Measurements from ENCODE around the gene AGPAT1. TPM values are rescaled to one million over a fixed set of nuclear protein-coding genes. Genes with fewer than 3 reads are reported as not detected.

Gene AGPAT1
- polyA plus RNA-seq, 1 donor (not counting 4 experiments of a cell fraction or from before 2014, with no cell fraction given) = 46.4 TPM

GRCh38 chr6:32171234-32171633, 4.7 kb downstream of the AGPAT1 start:
- peaks cover 22% of the 10 kb centered on the region for H3K79me2 ChIP-seq (ENCODE audit: control insufficient read depth, insufficient read depth, low read length)
- H3K9ac ChIP-seq (ENCODE audit: control insufficient read depth, extremely low read depth, insufficient read depth, low read length) = no peak overlapping the region
- dilution Hi-C loops (cut with MboI; ENCODE audit: extremely low pct_ligation_motif_present, low sequenced_read_pairs) = no loop called here
- no peak for DNase-seq (ENCODE audit: low read depth, low spot score)
- H3K4me2 ChIP-seq (ENCODE audit: control insufficient read depth, extremely low read depth, insufficient read depth, low read depth, low read length) = no peak overlapping the region
- peaks cover 20 to 22% of the 10 kb centered on the region in 2 experiments for H3K36me3 ChIP-seq (ENCODE audit: control insufficient read depth in 2 of 2, extremely low read depth in 1 of 2, insufficient read depth in 2 of 2, low read length in 2 of 2)
- FAIRE-seq = no peak
- no peaks in the 10 kb centered on the region for H3K9me3 ChIP-seq (ENCODE audit: control insufficient read depth, low read depth, low read length)
- no peak overlapping the region for H2AFZ ChIP-seq (ENCODE audit: control insufficient read depth, low read length)
- no peak overlapping the region for H3K4me3 ChIP-seq (ENCODE audit: control insufficient read depth in 2 of 3, extremely low read depth in 1 of 3, insufficient read depth in 2 of 3, low read depth in 1 of 3, low read length in 3 of 3)
- no peaks in the 10 kb centered on the region for H4K20me1 ChIP-seq (ENCODE audit: control insufficient read depth, extremely low read depth, insufficient read depth, low read length)
- H3K4me1 ChIP-seq (ENCODE audit: control insufficient read depth, extremely low read depth, insufficient read depth, low read length) = peaks cover 30% of the 10 kb centered on the region
- no peaks in the 10 kb centered on the region for H3K27me3 ChIP-seq (ENCODE audit: control insufficient read depth, extremely low read depth, insufficient read depth, low read length)
- H3K27ac ChIP-seq (ENCODE audit: control insufficient read depth, insufficient read depth, low read length) = no peak overlapping the region
- no peaks in the 10 kb centered on the region for H3K9me1 ChIP-seq (ENCODE audit: control insufficient read depth, extremely low read depth, insufficient read depth, low read length)
- TF ChIP-seq EZH2 (IDR thresholded peaks at IDR 0.05; ENCODE audit: low read length) = no peak
- TF ChIP-seq CTCF (optimal IDR thresholded peaks at IDR 0.05 in 1 of 3, IDR thresholded peaks at IDR 0.05 in 1 of 3, conservative IDR thresholded peaks at IDR 0.05 in 1 of 3; ENCODE audit: extremely low read depth in 1 of 3, insufficient read depth in 2 of 3, low read length in 3 of 3) = no peak

DNA sequence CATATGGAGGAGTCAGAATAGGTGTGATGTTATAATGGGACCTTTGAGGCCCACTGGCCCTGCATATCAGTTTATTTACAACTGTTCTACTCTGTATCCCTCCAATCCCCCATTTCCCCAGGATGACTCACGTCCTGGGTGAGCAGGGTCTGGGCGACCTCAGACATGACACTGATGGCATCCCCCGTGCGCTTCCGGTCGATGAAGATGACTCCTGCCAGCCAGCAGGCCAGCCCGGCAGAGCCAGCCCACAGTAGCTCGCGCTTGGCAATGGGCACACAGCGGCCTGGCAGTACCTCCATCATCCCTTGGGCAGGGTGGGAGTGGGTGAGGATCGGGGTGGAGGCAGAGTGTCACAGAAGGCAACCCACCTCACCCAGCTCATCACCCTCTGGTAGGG, 5.6 kb downstream of the AGPAT1 start:
- Histone ChIP-seq H3K27ac (ENCODE audit: control insufficient read depth, insufficient read depth, low read length) (no peak overlapping the region), H3K4me1 (ENCODE audit: control insufficient read depth, extremely low read depth, insufficient read depth, low read length) (peaks cover 28% of the 10 kb centered on the region), H2AFZ (ENCODE audit: control insufficient read depth, low read length) (no peak overlapping the region), H3K4me2 (ENCODE audit: control insufficient read depth, extremely low read depth, insufficient read depth, low read depth, low read length) (no peak overlapping the region), H3K36me3 (ENCODE audit: control insufficient read depth in 2 of 2, extremely low read depth in 1 of 2, insufficient read depth in 2 of 2, low read length in 2 of 2) (peaks cover 22 to 23% of the 10 kb centered on the region in 2 experiments), H3K9me1 (ENCODE audit: control insufficient read depth, extremely low read depth, insufficient read depth, low read length) (no peaks in the 10 kb centered on the region), H3K27me3 (ENCODE audit: control insufficient read depth, extremely low read depth, insufficient read depth, low read length) (no peaks in the 10 kb centered on the region), H3K9me3 (ENCODE audit: control insufficient read depth, low read depth, low read length) (no peaks in the 10 kb centered on the region), H3K79me2 (ENCODE audit: control insufficient read depth, insufficient read depth, low read length) (peaks cover 17% of the 10 kb centered on the region), H3K9ac (ENCODE audit: control insufficient read depth, extremely low read depth, insufficient read depth, low read length) (no peak overlapping the region), H4K20me1 (ENCODE audit: control insufficient read depth, extremely low read depth, insufficient read depth, low read length) (no peaks in the 10 kb centered on the region), H3K4me3 (ENCODE audit: control insufficient read depth in 2 of 3, extremely low read depth in 1 of 3, insufficient read depth in 2 of 3, low read depth in 1 of 3, low read length in 3 of 3) (no peak overlapping the region)
- DNase-seq (ENCODE audit: low read depth, low spot score) (no peak), FAIRE-seq (no peak)
- TF ChIP-seq CTCF (optimal IDR thresholded peaks at IDR 0.05 in 1 of 3, IDR thresholded peaks at IDR 0.05 in 1 of 3, conservative IDR thresholded peaks at IDR 0.05 in 1 of 3; ENCODE audit: extremely low read depth in 1 of 3, insufficient read depth in 2 of 3, low read length in 3 of 3) (no peak), EZH2 (IDR thresholded peaks at IDR 0.05; ENCODE audit: low read length) (no peak)
- dilution Hi-C loops (cut with MboI; ENCODE audit: extremely low pct_ligation_motif_present, low sequenced_read_pairs) = no loop called here

Measured in keratinocyte (primary cell).